ENCODE measurements around the gene THSD4.

Gene THSD4

GRCh38 chr15:71686221-71687050, 571.2 kb downstream of the THSD4 start:
- no peak for DNase-seq (ENCODE audit: low read depth in 2 of 2)

- DNase-seq (ENCODE audit: low read depth in 2 of 2): peak; percentile 53 to 68
Observed at GRCh38 chr15:71687902-71688508, 572.7 kb downstream of the THSD4 start.

GRCh38 chr15:71688509-71689094, 573.3 kb downstream of the THSD4 start:
- no peak for DNase-seq (ENCODE audit: low read depth in 2 of 2)

GRCh38 chr15:71691081-71691457, 575.8 kb downstream of the THSD4 start:
- DNase-seq (ENCODE audit: low read depth in 2 of 2): no peak

GRCh38 chr15:71691458-71692417, 576.5 kb downstream of the THSD4 start:
- peak; percentile 68 to 71 for DNase-seq (ENCODE audit: low read depth in 2 of 2)

- DNase-seq (ENCODE audit: low read depth in 2 of 2): no peak
Observed at GRCh38 chr15:71697236-71697635, 582.0 kb downstream of the THSD4 start.

GRCh38 chr15:71698030-71698429, 582.8 kb downstream of the THSD4 start:
- DNase-seq (ENCODE audit: low read depth in 2 of 2): no peak

GRCh38 chr15:71698742-71699141, 583.5 kb downstream of the THSD4 start:
- DNase-seq (ENCODE audit: low read depth in 2 of 2): no peak

- DNase-seq (ENCODE audit: low read depth in 2 of 2): no peak
Observed at GRCh38 chr15:71699977-71700376, 584.7 kb downstream of the THSD4 start.

GRCh38 chr15:71701808-71702207, 586.5 kb downstream of the THSD4 start:
- DNase-seq (ENCODE audit: low read depth in 2 of 2): no peak

- DNase-seq (ENCODE audit: low read depth in 2 of 2): no peak
Observed at GRCh38 chr15:71702496-71702895, 587.2 kb downstream of the THSD4 start.

GRCh38 chr15:71705151-71705550, 589.9 kb downstream of the THSD4 start:
- peak in 1 of 2 experiments; percentile 32 for DNase-seq (ENCODE audit: low read depth in 2 of 2)

GRCh38 chr15:71706461-71707229, 591.4 kb downstream of the THSD4 start:
- no peak for DNase-seq (ENCODE audit: low read depth in 2 of 2)

GRCh38 chr15:71707230-71708050, 592.2 kb downstream of the THSD4 start:
- peak in 1 of 2 experiments; percentile 21 for DNase-seq (ENCODE audit: low read depth in 2 of 2)

- no peak for DNase-seq (ENCODE audit: low read depth in 2 of 2)
Observed at GRCh38 chr15:71708051-71708429, 592.8 kb downstream of the THSD4 start.

- no peak for DNase-seq (ENCODE audit: low read depth in 2 of 2)
Observed at GRCh38 chr15:71708741-71709140, 593.5 kb downstream of the THSD4 start.

GRCh38 chr15:71709808-71710418, 594.6 kb downstream of the THSD4 start:
- no peak for DNase-seq (ENCODE audit: low read depth in 2 of 2)

- DNase-seq (ENCODE audit: low read depth in 2 of 2): no peak
Observed at GRCh38 chr15:71712182-71712581, 596.9 kb downstream of the THSD4 start.

GRCh38 chr15:71713191-71713809, 598.0 kb downstream of the THSD4 start:
- DNase-seq (ENCODE audit: low read depth in 2 of 2): no peak

All from fibroblast of skin of left biceps (primary cell).